Trophoblast cell (in vitro differentiated cells and primary cell): ENCODE results near the gene APMAP.
A peak's percentile ranks its signal among the peaks of the same experiment; 100 is the strongest.

Experiments used
- DNase-seq, 2 donors: peaks; one replicate each; pipeline ENCODE4 v3.0.0-alpha.2; 2016
- H2AFZ ChIP-seq: 2 replicates; pipeline ENCODE4 v1.6.1; 2013; ENCODE audit warnings: low read length, moderate library complexity, mild to moderate bottlenecking; ENCODE audit not compliant: insufficient read depth, poor library complexity
- H2AK5ac ChIP-seq: 2 replicates; pipeline ENCODE4 v1.6.1; 2013; ENCODE audit warnings: mild to moderate bottlenecking, low read length
- H2BK120ac ChIP-seq: 2 replicates; pipeline ENCODE4 v1.6.1; 2013; ENCODE audit warnings: low read length, mild to moderate bottlenecking, moderate library complexity; ENCODE audit not compliant: insufficient read depth, poor library complexity
- H2BK12ac ChIP-seq: 2 replicates; pipeline ENCODE4 v1.6.1; 2013; ENCODE audit warnings: mild to moderate bottlenecking, low read length, moderate library complexity
- H2BK5ac ChIP-seq: 2 replicates; pipeline ENCODE4 v1.6.1; 2013; ENCODE audit warnings: low read length, low read depth, moderate library complexity, mild to moderate bottlenecking; ENCODE audit not compliant: poor library complexity
- H3K14ac ChIP-seq: 2 replicates; pipeline ENCODE4 v1.6.1; 2013; ENCODE audit warnings: mild to moderate bottlenecking, low read length
- H3K18ac ChIP-seq: 2 replicates; pipeline ENCODE4 v1.6.1; 2013; ENCODE audit warnings: mild to moderate bottlenecking, low read length
- H3K23ac ChIP-seq: 2 replicates; pipeline ENCODE4 v1.6.1; 2013; ENCODE audit warnings: low read length
- H3K27ac ChIP-seq: 2 replicates; pipeline ENCODE4 v1.5.1; 2013; ENCODE audit warnings: low read depth, mild to moderate bottlenecking, inconsistent platforms, low read length, moderate library complexity
- H3K27me3 ChIP-seq: 2 replicates; pipeline ENCODE4 v1.6.1; 2013; ENCODE audit warnings: inconsistent platforms, mild to moderate bottlenecking, low read length, moderate library complexity; ENCODE audit not compliant: insufficient read depth
- H3K36me3 ChIP-seq, 2 experiments: 1 replicate in 1 of 2; 2 replicates in 1 of 2; pipeline ENCODE4 v1.6.1; 2013; ENCODE audit warnings: low read length in 2 of 2, mild to moderate bottlenecking in 2 of 2, moderate library complexity in 1 of 2; ENCODE audit not compliant: insufficient read depth in 2 of 2, control insufficient read depth in 1 of 2
- H3K4ac ChIP-seq: 2 replicates; pipeline ENCODE4 v1.6.1; 2013; ENCODE audit warnings: low read depth, mild to moderate bottlenecking, low read length, moderate library complexity
- H3K4me1 ChIP-seq, 2 experiments: 1 replicate in 1 of 2; 2 replicates in 1 of 2; pipeline ENCODE4 v1.6.1; 2013; ENCODE audit warnings: low read length in 2 of 2, mild to moderate bottlenecking in 2 of 2, moderate library complexity in 1 of 2; ENCODE audit not compliant: insufficient read depth in 2 of 2, control insufficient read depth in 1 of 2
- H3K4me2 ChIP-seq: 2 replicates; pipeline ENCODE4 v1.6.1; 2013; ENCODE audit warnings: inconsistent platforms, mild to moderate bottlenecking, low read length, moderate library complexity
- H3K4me3 ChIP-seq: 2 replicates; pipeline ENCODE4 v1.5.1; 2013; ENCODE audit warnings: mild to moderate bottlenecking, low read depth, low read length, inconsistent platforms
- H3K79me1 ChIP-seq: one replicate; pipeline ENCODE4 v1.6.1; 2013; ENCODE audit warnings: low read length
- H3K79me2 ChIP-seq: 2 replicates; pipeline ENCODE4 v1.6.1; 2013; ENCODE audit warnings: low read length, mild to moderate bottlenecking; ENCODE audit not compliant: control insufficient read depth, insufficient read depth, poor library complexity
- H3K9ac ChIP-seq: 2 replicates; pipeline ENCODE4 v1.6.1; 2013; ENCODE audit warnings: mild to moderate bottlenecking, low read length
- H3K9me3 ChIP-seq: 2 replicates; pipeline ENCODE4 v1.6.1; 2013; ENCODE audit warnings: low read depth, mild to moderate bottlenecking, control low read depth, inconsistent platforms, low read length; ENCODE audit not compliant: insufficient read depth
- H4K12ac ChIP-seq: 2 replicates; pipeline ENCODE4 v1.6.1; 2013; ENCODE audit warnings: low read depth, mild to moderate bottlenecking, low read length, moderate library complexity
- H4K8ac ChIP-seq: 2 replicates; pipeline ENCODE4 v1.6.1; 2013; ENCODE audit warnings: low read depth, mild to moderate bottlenecking, low read length, moderate library complexity
- H4K91ac ChIP-seq: one replicate; pipeline ENCODE4 v1.6.1; 2013; ENCODE audit warnings: low read depth, mild to moderate bottlenecking, low read length, moderate library complexity
- WGBS: extraction: QIAGEN DNeasy Blood & Tissue Kit; methylation state at CpG from one replicate; pipeline ENCODE4 v1.1.7; 2013; ENCODE audit warnings: missing lambda C conversion rate; ENCODE audit not compliant: insufficient read length, insufficient coverage; ENCODE audit errors: extremely low coverage; 5-methylcytosine and 5-hydroxymethylcytosine counted together

Gene APMAP

GRCh38 chr20:24972341-24972740, 20.2 kb downstream of the APMAP start:
- Histone ChIP-seq H4K91ac (no peak overlapping the region), H2BK5ac (no peak overlapping the region), H3K4ac (no peak overlapping the region), H3K4me1 (no peaks in the 10 kb centered on the region), H3K9me3 (no peaks in the 10 kb centered on the region), H3K14ac (no peak overlapping the region), H3K4me3 (no peak overlapping the region), H2BK12ac (no peak overlapping the region), H3K18ac (no peak overlapping the region), H4K8ac (no peak overlapping the region), H3K27me3 (no peaks in the 10 kb centered on the region), H2BK120ac (no peak overlapping the region), H4K12ac (no peak overlapping the region), H3K36me3 (peaks cover 30 to 40% of the 10 kb centered on the region in 2 experiments), H3K79me1 (no peaks in the 10 kb centered on the region), H3K9ac (no peak overlapping the region), H3K27ac (no peak overlapping the region), H3K23ac (no peak overlapping the region), H3K4me2 (no peak overlapping the region), H2AFZ (no peak overlapping the region), H3K79me2 (no peaks in the 10 kb centered on the region), H2AK5ac (no peak overlapping the region)
- WGBS = no CpG with 5 or more reads among the region's 2 CpGs
- no peak for DNase-seq

GRCh38 chr20:24971376-24972101, 21.0 kb downstream of the APMAP start:
- H3K79me2 ChIP-seq = no peaks in the 10 kb centered on the region
- H4K8ac ChIP-seq = no peak overlapping the region
- H3K4me1 ChIP-seq = no peaks in the 10 kb centered on the region
- no peak overlapping the region for H4K91ac ChIP-seq
- H3K4ac ChIP-seq = no peak overlapping the region
- no peak overlapping the region for H3K14ac ChIP-seq
- H3K9ac ChIP-seq = no peak overlapping the region
- H2BK12ac ChIP-seq = no peak overlapping the region
- peaks cover 33 to 40% of the 10 kb centered on the region in 2 experiments for H3K36me3 ChIP-seq
- no peak overlapping the region for H2BK120ac ChIP-seq
- H3K4me3 ChIP-seq = peak overlapping the region; percentile 1
- H2AFZ ChIP-seq = no peak overlapping the region
- H3K9me3 ChIP-seq = no peaks in the 10 kb centered on the region
- no peak overlapping the region for H3K27ac ChIP-seq
- H3K18ac ChIP-seq = no peak overlapping the region
- no peak for DNase-seq
- no peak overlapping the region for H2BK5ac ChIP-seq
- no peak overlapping the region for H2AK5ac ChIP-seq
- no peak overlapping the region for H3K23ac ChIP-seq
- H3K79me1 ChIP-seq = no peaks in the 10 kb centered on the region
- no CpG with 5 or more reads among the region's 6 CpGs for WGBS
- no peak overlapping the region for H4K12ac ChIP-seq
- no peak overlapping the region for H3K4me2 ChIP-seq
- no peaks in the 10 kb centered on the region for H3K27me3 ChIP-seq

GRCh38 chr20:24970754-24971153, 21.8 kb downstream of the APMAP start:
- no peak overlapping the region for H4K91ac ChIP-seq
- no peak overlapping the region for H3K14ac ChIP-seq
- peaks cover 38 to 42% of the 10 kb centered on the region in 2 experiments for H3K36me3 ChIP-seq
- no peaks in the 10 kb centered on the region for H3K27me3 ChIP-seq
- H2AFZ ChIP-seq = no peak overlapping the region
- WGBS = no CpG with 5 or more reads among the region's 8 CpGs
- no peak overlapping the region for H3K4me2 ChIP-seq
- no peaks in the 10 kb centered on the region for H3K79me2 ChIP-seq
- no peak overlapping the region for H3K4ac ChIP-seq
- H4K8ac ChIP-seq = no peak overlapping the region
- no peaks in the 10 kb centered on the region for H3K4me1 ChIP-seq
- no peak overlapping the region for H3K27ac ChIP-seq
- H3K9ac ChIP-seq = no peak overlapping the region
- H4K12ac ChIP-seq = no peak overlapping the region
- H3K18ac ChIP-seq = no peak overlapping the region
- no peak overlapping the region for H2BK5ac ChIP-seq
- H3K9me3 ChIP-seq = no peaks in the 10 kb centered on the region
- no peaks in the 10 kb centered on the region for H3K79me1 ChIP-seq
- no peak overlapping the region for H2AK5ac ChIP-seq
- no peak overlapping the region for H2BK120ac ChIP-seq
- no peak overlapping the region for H3K4me3 ChIP-seq
- no peak overlapping the region for H2BK12ac ChIP-seq
- no peak overlapping the region for H3K23ac ChIP-seq
- DNase-seq = no peak

GRCh38 chr20:24970030-24970553, 22.5 kb downstream of the APMAP start:
- H2BK12ac ChIP-seq = no peak overlapping the region
- H3K4me1 ChIP-seq = no peaks in the 10 kb centered on the region
- H2BK5ac ChIP-seq = no peak overlapping the region
- no peak overlapping the region for H2AFZ ChIP-seq
- no peak overlapping the region for H4K8ac ChIP-seq
- H3K18ac ChIP-seq = no peak overlapping the region
- H3K9ac ChIP-seq = peak overlapping the region; percentile 16
- peaks cover 43 to 47% of the 10 kb centered on the region in 2 experiments for H3K36me3 ChIP-seq
- H2AK5ac ChIP-seq = no peak overlapping the region
- no peaks in the 10 kb centered on the region for H3K79me2 ChIP-seq
- no peak overlapping the region for H3K14ac ChIP-seq
- H3K79me1 ChIP-seq = no peaks in the 10 kb centered on the region
- H3K4me2 ChIP-seq = no peak overlapping the region
- no peak for DNase-seq
- H2BK120ac ChIP-seq = no peak overlapping the region
- no peaks in the 10 kb centered on the region for H3K9me3 ChIP-seq
- no peak overlapping the region for H4K12ac ChIP-seq
- no peak overlapping the region for H3K23ac ChIP-seq
- H3K4me3 ChIP-seq = no peak overlapping the region
- WGBS = no CpG with 5 or more reads among the region's 5 CpGs
- H3K27me3 ChIP-seq = no peaks in the 10 kb centered on the region
- no peak overlapping the region for H4K91ac ChIP-seq
- H3K27ac ChIP-seq = no peak overlapping the region
- no peak overlapping the region for H3K4ac ChIP-seq
